ENCODE results near the gene SNTB2. TPM values are rescaled to one million over a fixed set of nuclear protein-coding genes. Genes with fewer than 3 reads are reported as not detected.

Gene SNTB2
- total and polyA plus RNA-seq, 2 of the 8 experiments (the other 6 are each of a cell fraction or from before 2014, with no cell fraction given) = 6.0 to 16.1 TPM

DNA sequence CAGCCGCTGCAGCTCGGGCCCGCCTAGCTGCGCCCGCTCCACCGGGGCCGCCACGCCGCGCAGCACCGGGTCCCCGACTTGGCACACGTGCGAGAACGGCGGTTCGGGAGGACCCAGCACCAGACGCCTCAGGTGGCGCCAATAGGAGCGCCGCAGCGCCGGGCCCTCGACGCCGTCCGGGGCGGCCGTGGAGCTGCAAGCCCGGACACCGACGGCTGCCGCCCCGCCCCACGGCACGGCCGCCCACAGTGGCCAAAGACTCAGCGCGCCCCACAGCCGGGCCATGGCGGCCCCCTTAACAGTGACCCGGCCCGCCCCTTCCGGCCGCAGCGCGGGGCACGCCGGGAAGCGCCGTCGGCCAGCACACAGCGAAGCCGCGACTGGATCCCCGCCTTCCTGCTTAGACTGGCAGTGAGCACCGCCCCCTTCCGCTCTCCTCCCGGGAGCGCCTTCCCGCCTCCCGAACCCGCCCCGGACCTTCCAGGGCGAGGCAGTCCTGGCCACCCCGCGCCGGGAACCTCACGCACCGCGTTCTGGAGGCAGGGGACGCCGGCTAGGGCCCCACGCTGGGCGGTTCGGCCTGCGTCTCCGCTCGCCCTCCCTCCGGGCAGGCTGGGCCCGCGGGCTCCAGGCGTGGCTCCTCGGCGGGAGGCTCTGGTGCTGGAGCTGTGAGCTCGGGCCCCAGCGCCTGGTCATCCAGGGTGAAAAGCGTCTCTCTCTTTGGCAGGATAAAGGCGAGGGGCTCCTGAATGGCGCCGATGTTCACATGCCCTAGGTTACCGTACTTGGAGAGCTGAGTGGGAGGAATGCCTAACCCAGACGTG is 143.5 kb downstream of the SNTB2 start, which contains the start of gene PDF (continued):
- TF ChIP-seq, protein P1, sequence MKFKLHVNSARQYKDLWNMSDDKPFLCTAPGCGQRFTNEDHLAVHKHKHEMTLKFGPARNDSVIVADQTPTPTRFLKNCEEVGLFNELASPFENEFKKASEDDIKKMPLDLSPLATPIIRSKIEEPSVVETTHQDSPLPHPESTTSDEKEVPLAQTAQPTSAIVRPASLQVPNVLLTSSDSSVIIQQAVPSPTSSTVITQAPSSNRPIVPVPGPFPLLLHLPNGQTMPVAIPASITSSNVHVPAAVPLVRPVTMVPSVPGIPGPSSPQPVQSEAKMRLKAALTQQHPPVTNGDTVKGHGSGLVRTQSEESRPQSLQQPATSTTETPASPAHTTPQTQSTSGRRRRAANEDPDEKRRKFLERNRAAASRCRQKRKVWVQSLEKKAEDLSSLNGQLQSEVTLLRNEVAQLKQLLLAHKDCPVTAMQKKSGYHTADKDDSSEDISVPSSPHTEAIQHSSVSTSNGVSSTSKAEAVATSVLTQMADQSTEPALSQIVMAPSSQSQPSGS (IDR thresholded peaks at IDR 0.05; ENCODE audit: low read length) = no peak
- TF ChIP-seq RBBP5 (IDR thresholded peaks at IDR 0.05; ENCODE audit: borderline replicate concordance, low read depth, low read length) (peak; percentile 68; the same call in 1 of the 2 replicates), SIN3A (conservative IDR thresholded peaks at IDR 0.05 in 1 of 2, IDR thresholded peaks at IDR 0.05 in 1 of 2; ENCODE audit: low read depth in 1 of 2, low read length in 2 of 2) (peak in 1 of 2 experiments; percentile 71; a peak in 1 of 4 replicates), ASH2L (IDR thresholded peaks at IDR 0.05; ENCODE audit: low read length) (peak; percentile 65), GABPA (IDR thresholded peaks at IDR 0.05; ENCODE audit: borderline replicate concordance, insufficient read depth, low read length) (peak; percentile 69; the same call in 1 of the 2 replicates), SAP30 (IDR thresholded peaks at IDR 0.05; ENCODE audit: insufficient read depth, insufficient replicate concordance, low read length) (no peak), SP2 (IDR thresholded peaks at IDR 0.05; ENCODE audit: low read length) (no peak), NRF1 (IDR thresholded peaks at IDR 0.05; ENCODE audit: low read depth, low read length) (no peak), GTF2F1 (IDR thresholded peaks at IDR 0.05; ENCODE audit: borderline replicate concordance, low read depth, low read length) (no peak), CHD2 (IDR thresholded peaks at IDR 0.05; ENCODE audit: low read length) (no peak), ZNF274 (IDR thresholded peaks at IDR 0.05; ENCODE audit: borderline replicate concordance, extremely low read depth, low read length) (no peak), RFX5 (IDR thresholded peaks at IDR 0.05; ENCODE audit: borderline replicate concordance, low read depth, low read length) (no peak), POLR2AphosphoS5 (IDR thresholded peaks at IDR 0.05; ENCODE audit: low read depth, low read length) (peak; percentile 87), MAFK (IDR thresholded peaks at IDR 0.05; ENCODE audit: low read depth, low read length) (no peak), EP300 (IDR thresholded peaks at IDR 0.05; ENCODE audit: borderline replicate concordance in 1 of 2, low read depth in 2 of 2, low read length in 2 of 2) (no peak), CEBPB (IDR thresholded peaks at IDR 0.05; ENCODE audit: low read depth, low read length) (peak; percentile 17; the same call in 1 of the 2 replicates), KDM4A (IDR thresholded peaks at IDR 0.05; ENCODE audit: low read depth, low read length, severe bottlenecking) (peak; percentile 36), TAF1 (IDR thresholded peaks at IDR 0.05; ENCODE audit: low read depth, low read length) (peak; percentile 81)
- TF ChIP-seq, protein P2, sequence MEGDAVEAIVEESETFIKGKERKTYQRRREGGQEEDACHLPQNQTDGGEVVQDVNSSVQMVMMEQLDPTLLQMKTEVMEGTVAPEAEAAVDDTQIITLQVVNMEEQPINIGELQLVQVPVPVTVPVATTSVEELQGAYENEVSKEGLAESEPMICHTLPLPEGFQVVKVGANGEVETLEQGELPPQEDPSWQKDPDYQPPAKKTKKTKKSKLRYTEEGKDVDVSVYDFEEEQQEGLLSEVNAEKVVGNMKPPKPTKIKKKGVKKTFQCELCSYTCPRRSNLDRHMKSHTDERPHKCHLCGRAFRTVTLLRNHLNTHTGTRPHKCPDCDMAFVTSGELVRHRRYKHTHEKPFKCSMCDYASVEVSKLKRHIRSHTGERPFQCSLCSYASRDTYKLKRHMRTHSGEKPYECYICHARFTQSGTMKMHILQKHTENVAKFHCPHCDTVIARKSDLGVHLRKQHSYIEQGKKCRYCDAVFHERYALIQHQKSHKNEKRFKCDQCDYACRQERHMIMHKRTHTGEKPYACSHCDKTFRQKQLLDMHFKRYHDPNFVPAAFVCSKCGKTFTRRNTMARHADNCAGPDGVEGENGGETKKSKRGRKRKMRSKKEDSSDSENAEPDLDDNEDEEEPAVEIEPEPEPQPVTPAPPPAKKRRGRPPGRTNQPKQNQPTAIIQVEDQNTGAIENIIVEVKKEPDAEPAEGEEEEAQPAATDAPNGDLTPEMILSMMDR (IDR thresholded peaks at IDR 0.05; ENCODE audit: control extremely low read depth in 1 of 3, insufficient read depth in 1 of 3, low read depth in 1 of 3, low read length in 3 of 3) = no peak
